ENCODE data around the gene CLCF1.
"Not testable (repeated sequence)": the region's sequence is repeated elsewhere in the genome, so short reads cannot be mapped to it uniquely, and the experiment has no call there.

CLCF1 gene

GRCh38 chr11:67408437-67409200 is 35.2 kb upstream of the CLCF1 start:
- DNase-seq, result no peak

GRCh38 chr11:67407688-67408163 is 34.3 kb upstream of the CLCF1 start:
- DNase-seq, result no peak

- no peak for DNase-seq
These were observed 33.7 kb upstream of the CLCF1 start for GRCh38 chr11:67406969-67407687.

GRCh38 chr11:67406420-67406968 is 33.1 kb upstream of the CLCF1 start:
- no peak for DNase-seq

- DNase-seq, result no peak
These were observed 32.4 kb upstream of the CLCF1 start for GRCh38 chr11:67405688-67406339.

- no peak for DNase-seq
These were observed 31.8 kb upstream of the CLCF1 start for GRCh38 chr11:67405196-67405567.

- no peak for DNase-seq
These were observed 31.3 kb upstream of the CLCF1 start for GRCh38 chr11:67404515-67405195.

- DNase-seq, result not testable (repeated sequence)
These were observed 29.7 kb upstream of the CLCF1 start for GRCh38 chr11:67403085-67403484.

- not testable (repeated sequence) for DNase-seq
These were observed 28.9 kb upstream of the CLCF1 start for GRCh38 chr11:67402192-67402839.

GRCh38 chr11:67401495-67402191 is 28.2 kb upstream of the CLCF1 start, which contains the start of gene PPP1CA:
Gene PPP1CA (minus strand): TSS chr11:67401858. CDS start chr11:67401782, 76 bp downstream.
- peak; percentile 71 for DNase-seq

GRCh38 chr11:67400942-67401494 is 27.6 kb upstream of the CLCF1 start:
- no peak for DNase-seq

- no peak for DNase-seq
These were observed 27.0 kb upstream of the CLCF1 start for GRCh38 chr11:67400251-67400941.

- DNase-seq, result no peak
These were observed 25.5 kb upstream of the CLCF1 start for GRCh38 chr11:67398661-67399563.

- DNase-seq, result no peak
These were observed 24.7 kb upstream of the CLCF1 start for GRCh38 chr11:67397986-67398660.

- DNase-seq, result no peak
These were observed 24.1 kb upstream of the CLCF1 start for GRCh38 chr11:67397536-67397935.

GRCh38 chr11:67396587-67397389 is 23.4 kb upstream of the CLCF1 start:
- no peak for DNase-seq

GRCh38 chr11:67396259-67396581 is 22.8 kb upstream of the CLCF1 start:
- no peak for DNase-seq

All from DMS79 treated with DMSO at 0.1 percent for 48 hours (cell line).